SK-N-MC (cell line): ENCODE data around the gene DNAH17.

Experiments used
- EZH2 ChIP-seq: fragments of 200-600 bp; sonication (generic); IDR thresholded peaks from one replicate; pipeline ENCODE4 v1.6.1; 2017; ENCODE audit warnings: antibody characterized with exemption
- POLR2AphosphoS5 ChIP-seq: IDR thresholded peaks from 2 replicates; pipeline ENCODE4 v1.6.1; 2012; ENCODE audit warnings: mild to moderate bottlenecking, low read depth, low read length, borderline replicate concordance

GRCh38 chr17:78535273-78536197, 41.7 kb downstream of the DNAH17 start:
- TF ChIP-seq POLR2AphosphoS5 (no peak), EZH2 (no peak)
